Lung (tissue), 12 donors: ENCODE measurements around the gene C3orf70. TPM values are rescaled to one million over a fixed set of nuclear protein-coding genes. Genes with fewer than 3 reads are reported as not detected.

ENCODE experiments used
- ATAC-seq: fragments of 200-7000 bp; cut with Tn5 transposase; one replicate; pipeline ENCODE4 v1.9.1; 2020; ENCODE audit warnings: moderate number of reproducible peaks; ENCODE audit not compliant: insufficient read depth, low FRiP score
- DNase-seq, 3 donors: peaks; one replicate each; pipeline ENCODE4 v3.0.0-alpha.2; 2013 to 2017
- H3K27ac ChIP-seq, 2 donors: one replicate each; pipeline ENCODE4 v1.5.1; 2013; ENCODE audit warnings: mild to moderate bottlenecking in 2 of 2, moderate library complexity in 2 of 2, control low read depth in 1 of 2, inconsistent platforms in 1 of 2, low read depth in 1 of 2, low read length in 1 of 2
- H3K27me3 ChIP-seq, 3 donors: one replicate each; pipeline ENCODE4 v1.5.1; 2013; ENCODE audit warnings: low read length in 2 of 3; ENCODE audit not compliant: control insufficient read depth in 3 of 3, insufficient read depth in 3 of 3
- H3K36me3 ChIP-seq, 4 donors: one replicate each; pipeline ENCODE4 v1.5.1; 2013; ENCODE audit warnings: low read length in 4 of 4, mild to moderate bottlenecking in 1 of 4, moderate library complexity in 1 of 4; ENCODE audit not compliant: control insufficient read depth in 4 of 4, insufficient read depth in 4 of 4
- H3K4me1 ChIP-seq, 5 donors: one replicate each; pipeline ENCODE4 v1.5.1; 2013; ENCODE audit warnings: low read length in 5 of 5, mild to moderate bottlenecking in 2 of 5, moderate library complexity in 1 of 5; ENCODE audit not compliant: control insufficient read depth in 5 of 5, insufficient read depth in 5 of 5
- H3K4me3 ChIP-seq: one replicate; pipeline ENCODE4 v1.5.1; 2013; ENCODE audit warnings: mild to moderate bottlenecking, control low read depth, moderate library complexity
- H3K9ac ChIP-seq, 2 donors: one replicate each; pipeline ENCODE4 v1.5.1; 2013; ENCODE audit warnings: low read length in 2 of 2, control low read depth in 1 of 2; ENCODE audit not compliant: insufficient read depth in 1 of 2
- H3K9me3 ChIP-seq, 4 donors: one replicate each; pipeline ENCODE4 v1.5.1; 2013; ENCODE audit warnings: low read length in 3 of 4, mild to moderate bottlenecking in 1 of 4, moderate library complexity in 1 of 4; ENCODE audit not compliant: control insufficient read depth in 4 of 4, insufficient read depth in 3 of 4
- WGBS, 2 donors: extraction: QIAGEN DNeasy Blood & Tissue Kit; methylation state at CpG; one replicate each; pipeline ENCODE4 v1.1.7; 2013; 5-methylcytosine and 5-hydroxymethylcytosine counted together
- polyA plus RNA-seq, 2 donors: library from polyadenylated mRNA; stranded (reverse); fragments of 200-250 nt; gene quantifications; one replicate each; pipeline ENCODE4 v1.2.1, GENCODE V29; 2013
- total RNA-seq, 2 donors: library from RNA; depleted of rRNA in 1 of 2; stranded (reverse); fragments of >200 nt in 1 of 2; gene quantifications; one replicate each; pipeline ENCODE4 v1.2.1, GENCODE V29; 2014 to 2021
- TF ChIP-seq, protein P1 (sequence below): IDR thresholded peaks from 2 replicates; pipeline ENCODE4 v1.5.1; 2012; ENCODE audit warnings: mild to moderate bottlenecking; ENCODE audit errors: control extremely low read depth, extremely low read depth
- donor health status: control.
- donor health status: control.
- donor health status: Bipolar disorder and iron deficiency.
- donor health status: healthy.
- donor health status: DM: yes; HTN: yes; CAD: no.

Gene C3orf70
- total and polyA plus RNA-seq, 4 donors: 0.45 to 4.9 (median 1.8) TPM

DNA sequence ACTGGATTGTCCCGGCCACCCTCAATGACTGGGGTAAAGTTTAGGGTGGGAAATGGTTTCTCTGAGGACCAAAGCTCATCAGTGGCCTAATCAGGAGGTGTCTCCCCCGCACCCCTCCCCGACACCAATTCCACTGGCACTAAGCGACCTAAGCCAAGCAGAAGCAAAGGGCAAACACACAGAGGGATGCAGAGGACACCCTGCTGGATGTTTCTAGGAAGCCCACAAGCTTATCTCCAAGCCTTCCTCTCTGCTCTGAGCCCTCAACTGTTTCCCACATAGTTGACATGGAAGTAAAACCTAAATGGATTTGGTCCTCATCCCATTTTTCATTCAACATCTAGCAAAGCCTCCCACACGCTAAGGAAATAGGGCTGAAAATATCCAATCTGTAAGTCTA is 68.5 kb downstream of the C3orf70 start:
- TF ChIP-seq, protein P1, sequence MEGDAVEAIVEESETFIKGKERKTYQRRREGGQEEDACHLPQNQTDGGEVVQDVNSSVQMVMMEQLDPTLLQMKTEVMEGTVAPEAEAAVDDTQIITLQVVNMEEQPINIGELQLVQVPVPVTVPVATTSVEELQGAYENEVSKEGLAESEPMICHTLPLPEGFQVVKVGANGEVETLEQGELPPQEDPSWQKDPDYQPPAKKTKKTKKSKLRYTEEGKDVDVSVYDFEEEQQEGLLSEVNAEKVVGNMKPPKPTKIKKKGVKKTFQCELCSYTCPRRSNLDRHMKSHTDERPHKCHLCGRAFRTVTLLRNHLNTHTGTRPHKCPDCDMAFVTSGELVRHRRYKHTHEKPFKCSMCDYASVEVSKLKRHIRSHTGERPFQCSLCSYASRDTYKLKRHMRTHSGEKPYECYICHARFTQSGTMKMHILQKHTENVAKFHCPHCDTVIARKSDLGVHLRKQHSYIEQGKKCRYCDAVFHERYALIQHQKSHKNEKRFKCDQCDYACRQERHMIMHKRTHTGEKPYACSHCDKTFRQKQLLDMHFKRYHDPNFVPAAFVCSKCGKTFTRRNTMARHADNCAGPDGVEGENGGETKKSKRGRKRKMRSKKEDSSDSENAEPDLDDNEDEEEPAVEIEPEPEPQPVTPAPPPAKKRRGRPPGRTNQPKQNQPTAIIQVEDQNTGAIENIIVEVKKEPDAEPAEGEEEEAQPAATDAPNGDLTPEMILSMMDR: no peak
- DNase-seq (no peak), ATAC-seq (no peak)
- Histone ChIP-seq H3K4me3 (no peak overlapping the region), H3K36me3 (peaks cover 0 to 6% (median 4%) of the 10 kb centered on the region in 4 donors), H3K27ac (no peak overlapping the region), H3K4me1 (no peaks in the 10 kb centered on the region), H3K9me3 (peaks cover 0 to 3% (median 0%) of the 10 kb centered on the region in 4 donors), H3K27me3 (no peaks in the 10 kb centered on the region), H3K9ac (no peak overlapping the region)
- WGBS, 2 donors: 91 to 98% methylated on average over 5 of the region's 5 CpGs

DNA sequence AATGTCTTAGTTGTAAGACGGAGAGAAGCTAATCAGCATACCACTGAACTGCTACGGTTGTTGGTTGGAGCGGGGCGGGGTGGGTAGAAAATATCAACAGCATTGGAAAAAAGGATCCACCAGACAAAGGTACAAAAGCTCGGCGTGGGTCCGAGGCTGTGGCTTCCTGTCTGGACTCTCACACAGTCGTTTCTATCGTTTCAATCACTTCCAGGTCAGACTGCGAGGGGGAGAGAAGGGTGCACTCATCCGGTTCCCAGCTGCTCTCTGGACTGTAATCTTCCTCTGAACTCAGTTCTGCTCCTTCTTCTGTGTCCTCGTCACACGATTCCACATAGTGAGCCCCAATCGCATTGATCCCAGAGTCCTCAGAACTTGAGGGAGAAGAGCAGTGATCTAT is 70.0 kb downstream of the C3orf70 start:
- Histone ChIP-seq H3K27ac (no peak overlapping the region), H3K9ac (no peak overlapping the region), H3K36me3 (peaks cover 0 to 6% (median 4%) of the 10 kb centered on the region in 4 donors), H3K4me3 (peak overlapping the region; percentile 4), H3K27me3 (no peaks in the 10 kb centered on the region), H3K9me3 (peaks cover 0 to 3% (median 0%) of the 10 kb centered on the region in 4 donors), H3K4me1 (no peaks in the 10 kb centered on the region)
- ATAC-seq (no peak), DNase-seq (no peak)
- TF ChIP-seq, protein P1: no peak
- WGBS, 2 donors: 81 to 87% methylated on average over 14 of the region's 14 CpGs

DNA sequence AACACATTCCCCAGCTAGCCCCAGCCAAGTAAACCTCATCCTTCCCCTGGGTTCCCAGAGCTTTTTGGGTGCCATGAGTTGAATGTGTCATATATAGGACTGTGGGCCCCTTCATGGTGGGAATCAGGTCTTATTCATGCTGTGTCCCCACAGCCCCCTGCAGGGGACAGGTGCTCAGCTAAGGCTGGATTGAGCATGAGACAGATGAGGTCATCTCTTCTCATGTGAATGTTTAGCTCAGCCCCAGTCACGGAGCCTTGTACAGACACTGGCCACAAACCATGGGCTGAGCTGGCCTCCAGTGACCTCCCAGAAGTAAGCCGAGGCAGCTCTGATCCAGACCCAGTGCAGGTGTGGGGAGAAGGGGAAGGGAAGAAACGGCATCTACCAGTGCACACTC is 70.7 kb downstream of the C3orf70 start:
- 87 to 90% methylated on average over 3 of the region's 3 CpGs for WGBS, 2 donors
- TF ChIP-seq, protein P1: no peak
- ATAC-seq (no peak), DNase-seq (no peak)
- H3K27ac ChIP-seq: no peak overlapping the region
- no peaks in the 10 kb centered on the region for H3K27me3 ChIP-seq
- peaks cover 0 to 3% (median 0%) of the 10 kb centered on the region in 4 donors for H3K9me3 ChIP-seq
- no peaks in the 10 kb centered on the region for H3K4me1 ChIP-seq
- H3K4me3 ChIP-seq: no peak overlapping the region
- peaks cover 0 to 6% (median 4%) of the 10 kb centered on the region in 4 donors for H3K36me3 ChIP-seq
- no peak overlapping the region for H3K9ac ChIP-seq

DNA sequence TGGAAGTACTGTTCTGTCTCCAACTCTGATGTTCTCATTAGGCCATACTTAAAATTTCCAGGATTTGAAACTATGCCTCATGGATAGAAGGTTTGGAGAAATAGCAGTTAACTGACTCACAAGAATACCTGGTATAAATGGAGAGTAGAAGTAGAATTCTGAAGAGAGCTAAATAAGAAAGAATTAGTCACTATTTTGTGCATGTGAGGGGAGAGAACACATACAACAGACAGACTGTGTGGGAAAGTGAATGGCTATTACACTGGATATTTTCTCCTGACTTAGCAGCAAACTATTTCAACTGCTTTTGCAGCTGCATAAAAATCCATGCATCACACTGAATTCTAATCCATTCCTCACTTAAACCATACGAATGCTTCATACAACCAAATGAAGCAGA is 71.3 kb downstream of the C3orf70 start:
- TF ChIP-seq, protein P1: no peak
- H3K36me3 ChIP-seq: peaks cover 0 to 6% (median 4%) of the 10 kb centered on the region in 4 donors
- H3K27me3 ChIP-seq: no peaks in the 10 kb centered on the region
- no peak overlapping the region for H3K4me3 ChIP-seq
- no peak for DNase-seq
- H3K9me3 ChIP-seq: peaks cover 0 to 3% (median 0%) of the 10 kb centered on the region in 4 donors
- H3K9ac ChIP-seq: no peak overlapping the region
- no peaks in the 10 kb centered on the region for H3K4me1 ChIP-seq
- WGBS, 2 donors: 91 to 93% methylated on average over 1 of the region's 1 CpG
- ATAC-seq: no peak
- no peak overlapping the region for H3K27ac ChIP-seq
